Measurements from ENCODE around the gene LPP.

DNA sequence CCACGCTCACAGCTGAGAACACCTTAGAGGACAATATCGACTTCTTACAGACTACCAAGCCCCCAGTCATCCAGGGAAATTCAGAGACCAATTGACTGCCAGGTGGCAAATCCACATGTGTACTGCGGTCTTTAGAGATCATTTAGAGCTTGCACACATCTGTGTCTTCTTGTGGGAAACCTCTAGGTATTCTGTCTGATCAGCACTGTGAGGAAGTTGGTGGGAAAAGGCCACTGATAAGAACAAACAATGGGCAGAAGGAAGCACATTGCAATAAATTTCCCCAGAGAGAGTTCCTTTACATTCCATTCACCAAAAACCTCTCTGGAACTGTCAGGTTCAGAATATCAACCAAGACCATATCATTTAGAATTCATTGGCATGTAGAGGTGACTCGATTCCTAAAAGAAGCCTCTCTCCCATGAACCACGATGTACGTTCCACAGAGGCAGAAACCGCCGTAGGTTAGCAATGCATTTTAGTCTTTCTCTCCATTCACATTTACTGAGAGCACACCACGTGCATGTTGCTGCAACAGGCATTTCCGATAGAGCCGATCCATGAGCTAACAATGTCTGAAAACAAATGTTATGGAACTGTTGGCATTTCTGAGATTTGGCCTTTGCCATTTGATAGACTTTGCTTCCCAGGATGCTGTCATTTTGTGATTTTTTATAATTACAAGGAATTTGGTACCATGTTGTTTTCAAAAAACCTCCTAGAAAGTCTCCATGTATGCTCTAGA, 730.5 kb downstream of the LPP start:
- TF ChIP-seq USF1 (IDR thresholded peaks at IDR 0.05; ENCODE audit: borderline replicate concordance, extremely low read length, insufficient read depth, low read depth, low read length) (no peak), CBX5 (IDR thresholded peaks at IDR 0.05; ENCODE audit: low read depth) (no peak)

Measured in GM12878 (cell line).